ENCODE measurements around the gene PHLPP1. TPM values are rescaled to one million over a fixed set of nuclear protein-coding genes. Genes with fewer than 3 reads are reported as not detected.
A peak's percentile ranks its signal among the peaks of the same experiment; 100 is the strongest.

The PHLPP1 gene
- total RNA-seq, 3 donors from 2014 or later, result 9.8 to 19.9 (median 15.4) TPM

- intact Hi-C loops (cut with DNase I; ENCODE audit: low total_unique reads), result no loop called here
- no peak for DNase-seq (ENCODE audit: low spot score in 2 of 2)
- no peak overlapping the region for H3K27ac ChIP-seq
- no peak overlapping the region for H3K4me3 ChIP-seq
- no peaks in the 10 kb centered on the region for H3K4me1 ChIP-seq
- H3K9me3 ChIP-seq, result no peaks in the 10 kb centered on the region
- no peaks in the 10 kb centered on the region for H3K27me3 ChIP-seq
- no peaks in the 10 kb centered on the region for H3K36me3 ChIP-seq
- TF ChIP-seq CTCF (IDR thresholded peaks at IDR 0.05) (no peak), POLR2A (IDR thresholded peaks at IDR 0.05) (no peak), POLR2AphosphoS5 (IDR thresholded peaks at IDR 0.05) (no peak)
Measured at GRCh38 chr18:62812242-62812641, 96.9 kb downstream of the PHLPP1 start.

- H3K36me3 ChIP-seq, result no peaks in the 10 kb centered on the region
- no peaks in the 10 kb centered on the region for H3K9me3 ChIP-seq
- DNase-seq (ENCODE audit: low spot score in 2 of 2), result no peak
- intact Hi-C loops (cut with DNase I; ENCODE audit: low total_unique reads), result no loop called here
- H3K27ac ChIP-seq, result no peak overlapping the region
- no peaks in the 10 kb centered on the region for H3K4me1 ChIP-seq
- H3K27me3 ChIP-seq, result no peaks in the 10 kb centered on the region
- TF ChIP-seq POLR2A (IDR thresholded peaks at IDR 0.05) (no peak), CTCF (IDR thresholded peaks at IDR 0.05) (no peak), POLR2AphosphoS5 (IDR thresholded peaks at IDR 0.05) (no peak)
- H3K4me3 ChIP-seq, result no peak overlapping the region
Measured at GRCh38 chr18:62812876-62813275, 97.5 kb downstream of the PHLPP1 start.

GRCh38 chr18:62814132-62814759 is 98.9 kb downstream of the PHLPP1 start:
- TF ChIP-seq CTCF (IDR thresholded peaks at IDR 0.05) (no peak), POLR2A (IDR thresholded peaks at IDR 0.05) (no peak), POLR2AphosphoS5 (IDR thresholded peaks at IDR 0.05) (no peak)
- Histone ChIP-seq H3K27ac (no peak overlapping the region), H3K36me3 (no peaks in the 10 kb centered on the region), H3K27me3 (no peaks in the 10 kb centered on the region), H3K4me3 (no peak overlapping the region), H3K9me3 (no peaks in the 10 kb centered on the region), H3K4me1 (no peaks in the 10 kb centered on the region)
- no peak for DNase-seq (ENCODE audit: low spot score in 2 of 2)
- intact Hi-C loops (cut with DNase I; ENCODE audit: low total_unique reads), result no loop called here

- no peaks in the 10 kb centered on the region for H3K9me3 ChIP-seq
- peaks cover 0 to 5% of the 10 kb centered on the region in 2 donors for H3K4me1 ChIP-seq
- intact Hi-C loops (cut with DNase I; ENCODE audit: low total_unique reads), result no loop called here
- no peaks in the 10 kb centered on the region for H3K27me3 ChIP-seq
- no peak overlapping the region for H3K4me3 ChIP-seq
- no peak for DNase-seq (ENCODE audit: low spot score in 2 of 2)
- H3K36me3 ChIP-seq, result no peaks in the 10 kb centered on the region
- no peak overlapping the region for H3K27ac ChIP-seq
- TF ChIP-seq CTCF (IDR thresholded peaks at IDR 0.05) (no peak), POLR2A (IDR thresholded peaks at IDR 0.05) (no peak), POLR2AphosphoS5 (IDR thresholded peaks at IDR 0.05) (no peak)
Measured at GRCh38 chr18:62825382-62825781, 110.0 kb downstream of the PHLPP1 start.

GRCh38 chr18:62827397-62827796 is 112.1 kb downstream of the PHLPP1 start:
- Histone ChIP-seq H3K9me3 (no peaks in the 10 kb centered on the region), H3K27me3 (no peaks in the 10 kb centered on the region), H3K4me3 (no peak overlapping the region), H3K4me1 (peaks cover 0 to 5% of the 10 kb centered on the region in 2 donors), H3K36me3 (no peaks in the 10 kb centered on the region), H3K27ac (peak overlapping the region in 1 of 2 donors; percentile 52)
- TF ChIP-seq POLR2A (IDR thresholded peaks at IDR 0.05) (no peak), POLR2AphosphoS5 (IDR thresholded peaks at IDR 0.05) (no peak), CTCF (IDR thresholded peaks at IDR 0.05) (no peak)
- intact Hi-C loops (cut with DNase I; ENCODE audit: low total_unique reads), result no loop called here
- no peak for DNase-seq (ENCODE audit: low spot score in 2 of 2)
